Sigmoid colon (tissue), 4 donors: Measurements from ENCODE around the gene LRCH1.

ENCODE experiments used
- EP300 ChIP-seq, 4 donors: sonication (generic); formaldehyde crosslinking; IDR thresholded peaks; one replicate each; pipeline ENCODE4 v1.6.1; 2017; ENCODE audit warnings: antibody characterized with exemption in 4 of 4
- POLR2A ChIP-seq, 2 donors: fragments of 450-650 bp; IDR thresholded peaks; one replicate each; pipeline ENCODE4 v1.6.1; 2016; ENCODE audit warnings: antibody characterized with exemption in 2 of 2, mild to moderate bottlenecking in 2 of 2, moderate library complexity in 2 of 2
- POLR2AphosphoS5 ChIP-seq, 4 donors: sonication (generic); formaldehyde crosslinking; IDR thresholded peaks; one replicate each; pipeline ENCODE4 v1.6.1; 2017; ENCODE audit warnings: antibody characterized with exemption in 4 of 4
- TF ChIP-seq, protein P1 (sequence below), 4 experiments: fragments of 450-650 bp in 3 of 4; fragments of 200-600 bp in 1 of 4; IDR thresholded peaks; one replicate each; pipeline ENCODE4 v1.5.1; 2016 to 2019; ENCODE audit warnings: antibody characterized with exemption in 4 of 4, mild to moderate bottlenecking in 3 of 4, moderate library complexity in 2 of 4

DNA sequence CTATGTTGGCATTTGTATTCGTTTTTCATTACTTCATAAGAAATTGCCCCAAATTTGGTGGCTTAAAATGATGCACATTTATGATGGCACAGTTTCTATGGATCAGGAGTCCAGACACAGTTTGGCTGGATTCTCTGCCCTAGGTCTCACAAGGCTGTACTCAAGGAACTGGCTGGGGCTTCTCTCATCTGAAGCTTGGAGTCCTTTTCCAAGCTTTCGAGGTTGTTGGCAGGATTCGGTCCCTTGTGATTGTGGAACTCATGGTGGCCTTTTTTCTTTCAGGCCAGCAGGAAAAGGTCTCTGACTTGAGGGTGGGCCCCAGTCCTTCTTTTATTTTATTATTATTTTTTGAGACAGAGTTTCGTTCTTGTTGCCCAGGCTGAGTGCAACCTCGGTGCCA, 23.8 kb downstream of the LRCH1 start:
- TF ChIP-seq, protein P1, sequence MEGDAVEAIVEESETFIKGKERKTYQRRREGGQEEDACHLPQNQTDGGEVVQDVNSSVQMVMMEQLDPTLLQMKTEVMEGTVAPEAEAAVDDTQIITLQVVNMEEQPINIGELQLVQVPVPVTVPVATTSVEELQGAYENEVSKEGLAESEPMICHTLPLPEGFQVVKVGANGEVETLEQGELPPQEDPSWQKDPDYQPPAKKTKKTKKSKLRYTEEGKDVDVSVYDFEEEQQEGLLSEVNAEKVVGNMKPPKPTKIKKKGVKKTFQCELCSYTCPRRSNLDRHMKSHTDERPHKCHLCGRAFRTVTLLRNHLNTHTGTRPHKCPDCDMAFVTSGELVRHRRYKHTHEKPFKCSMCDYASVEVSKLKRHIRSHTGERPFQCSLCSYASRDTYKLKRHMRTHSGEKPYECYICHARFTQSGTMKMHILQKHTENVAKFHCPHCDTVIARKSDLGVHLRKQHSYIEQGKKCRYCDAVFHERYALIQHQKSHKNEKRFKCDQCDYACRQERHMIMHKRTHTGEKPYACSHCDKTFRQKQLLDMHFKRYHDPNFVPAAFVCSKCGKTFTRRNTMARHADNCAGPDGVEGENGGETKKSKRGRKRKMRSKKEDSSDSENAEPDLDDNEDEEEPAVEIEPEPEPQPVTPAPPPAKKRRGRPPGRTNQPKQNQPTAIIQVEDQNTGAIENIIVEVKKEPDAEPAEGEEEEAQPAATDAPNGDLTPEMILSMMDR (IDR thresholded peaks at IDR 0.05) = no peak
- TF ChIP-seq POLR2AphosphoS5 (IDR thresholded peaks at IDR 0.05) (no peak), EP300 (IDR thresholded peaks at IDR 0.05) (no peak), POLR2A (IDR thresholded peaks at IDR 0.05) (no peak)
